ENCODE measurements around the gene FRMPD2. TPM values are rescaled to one million over a fixed set of nuclear protein-coding genes. Genes with fewer than 3 reads are reported as not detected.

Gene FRMPD2
- total RNA-seq, 1 donor from 2014 or later: not detected

- Histone ChIP-seq H3K4me3 (no peak overlapping the region), H3K27ac (no peak overlapping the region), H3K36me3 (no peaks in the 10 kb centered on the region), H3K27me3 (no peaks in the 10 kb centered on the region), H3K9me3 (no peaks in the 10 kb centered on the region), H3K4me1 (no peaks in the 10 kb centered on the region)
- peak in 1 of 2 donors; percentile 50 for DNase-seq (ENCODE audit: low spot score in 2 of 2)
- intact Hi-C loops (cut with DNase I): no loop called here
- no peak for TF ChIP-seq CTCF (IDR thresholded peaks at IDR 0.05)
These were observed 38.3 kb downstream of the FRMPD2 start for GRCh38 chr10:48236199-48236621.

- Histone ChIP-seq H3K36me3 (no peaks in the 10 kb centered on the region), H3K27ac (no peak overlapping the region), H3K4me3 (no peak overlapping the region), H3K9me3 (no peaks in the 10 kb centered on the region), H3K4me1 (no peaks in the 10 kb centered on the region), H3K27me3 (no peaks in the 10 kb centered on the region)
- TF ChIP-seq CTCF (IDR thresholded peaks at IDR 0.05): no peak
- peak in 1 of 2 donors; percentile 31 for DNase-seq (ENCODE audit: low spot score in 2 of 2)
- intact Hi-C loops (cut with DNase I): no loop called here
These were observed 39.0 kb downstream of the FRMPD2 start for GRCh38 chr10:48235501-48235900.

GRCh38 chr10:48234787-48235186 is 39.7 kb downstream of the FRMPD2 start:
- Histone ChIP-seq H3K36me3 (no peaks in the 10 kb centered on the region), H3K4me1 (no peaks in the 10 kb centered on the region), H3K27me3 (no peaks in the 10 kb centered on the region), H3K27ac (no peak overlapping the region), H3K9me3 (no peaks in the 10 kb centered on the region), H3K4me3 (no peak overlapping the region)
- no peak for TF ChIP-seq CTCF (IDR thresholded peaks at IDR 0.05)
- intact Hi-C loops (cut with DNase I): no loop called here
- peak in 1 of 2 donors; percentile 48 for DNase-seq (ENCODE audit: low spot score in 2 of 2)

- H3K4me1 ChIP-seq: no peaks in the 10 kb centered on the region
- peak in 1 of 2 donors; percentile 21 for DNase-seq (ENCODE audit: low spot score in 2 of 2)
- H3K27me3 ChIP-seq: no peaks in the 10 kb centered on the region
- no peaks in the 10 kb centered on the region for H3K9me3 ChIP-seq
- H3K27ac ChIP-seq: no peak overlapping the region
- no peaks in the 10 kb centered on the region for H3K36me3 ChIP-seq
- no peak overlapping the region for H3K4me3 ChIP-seq
- no peak for TF ChIP-seq CTCF (IDR thresholded peaks at IDR 0.05)
- intact Hi-C loops (cut with DNase I): no loop called here
These were observed 40.2 kb downstream of the FRMPD2 start for GRCh38 chr10:48234295-48234694.

- intact Hi-C loops (cut with DNase I): no loop called here
- H3K9me3 ChIP-seq: no peaks in the 10 kb centered on the region
These were observed 40.9 kb downstream of the FRMPD2 start for GRCh38 chr10:48233559-48234005.

More at GRCh38 chr10:48233559-48234005, 40.9 kb downstream of the FRMPD2 start:
- H3K36me3 ChIP-seq: no peaks in the 10 kb centered on the region
- no peak overlapping the region for H3K27ac ChIP-seq
- TF ChIP-seq CTCF (IDR thresholded peaks at IDR 0.05): no peak
- H3K4me3 ChIP-seq: no peak overlapping the region
- peak in 1 of 2 donors; percentile 52 for DNase-seq (ENCODE audit: low spot score in 2 of 2)
- H3K27me3 ChIP-seq: no peaks in the 10 kb centered on the region
- no peaks in the 10 kb centered on the region for H3K4me1 ChIP-seq

Measured in ascending aorta (tissue), 2 donors.